Trophoblast cell (in vitro differentiated cells and primary cell): ENCODE data around the gene ITPKB.

Experiments used
- DNase-seq, 2 donors: peaks; one replicate each; pipeline ENCODE4 v3.0.0-alpha.2; 2016
- H2AFZ ChIP-seq: 2 replicates; pipeline ENCODE4 v1.6.1; 2013; ENCODE audit warnings: low read length, moderate library complexity, mild to moderate bottlenecking; ENCODE audit not compliant: insufficient read depth, poor library complexity
- H2AK5ac ChIP-seq: 2 replicates; pipeline ENCODE4 v1.6.1; 2013; ENCODE audit warnings: mild to moderate bottlenecking, low read length
- H2BK120ac ChIP-seq: 2 replicates; pipeline ENCODE4 v1.6.1; 2013; ENCODE audit warnings: low read length, mild to moderate bottlenecking, moderate library complexity; ENCODE audit not compliant: insufficient read depth, poor library complexity
- H2BK12ac ChIP-seq: 2 replicates; pipeline ENCODE4 v1.6.1; 2013; ENCODE audit warnings: mild to moderate bottlenecking, low read length, moderate library complexity
- H2BK5ac ChIP-seq: 2 replicates; pipeline ENCODE4 v1.6.1; 2013; ENCODE audit warnings: low read length, low read depth, moderate library complexity, mild to moderate bottlenecking; ENCODE audit not compliant: poor library complexity
- H3K14ac ChIP-seq: 2 replicates; pipeline ENCODE4 v1.6.1; 2013; ENCODE audit warnings: mild to moderate bottlenecking, low read length
- H3K18ac ChIP-seq: 2 replicates; pipeline ENCODE4 v1.6.1; 2013; ENCODE audit warnings: mild to moderate bottlenecking, low read length
- H3K23ac ChIP-seq: 2 replicates; pipeline ENCODE4 v1.6.1; 2013; ENCODE audit warnings: low read length
- H3K27ac ChIP-seq: 2 replicates; pipeline ENCODE4 v1.5.1; 2013; ENCODE audit warnings: low read depth, mild to moderate bottlenecking, inconsistent platforms, low read length, moderate library complexity
- H3K27me3 ChIP-seq: 2 replicates; pipeline ENCODE4 v1.6.1; 2013; ENCODE audit warnings: inconsistent platforms, mild to moderate bottlenecking, low read length, moderate library complexity; ENCODE audit not compliant: insufficient read depth
- H3K36me3 ChIP-seq, 2 experiments: 1 replicate in 1 of 2; 2 replicates in 1 of 2; pipeline ENCODE4 v1.6.1; 2013; ENCODE audit warnings: low read length in 2 of 2, mild to moderate bottlenecking in 2 of 2, moderate library complexity in 1 of 2; ENCODE audit not compliant: insufficient read depth in 2 of 2, control insufficient read depth in 1 of 2
- H3K4ac ChIP-seq: 2 replicates; pipeline ENCODE4 v1.6.1; 2013; ENCODE audit warnings: low read depth, mild to moderate bottlenecking, low read length, moderate library complexity
- H3K4me1 ChIP-seq, 2 experiments: 1 replicate in 1 of 2; 2 replicates in 1 of 2; pipeline ENCODE4 v1.6.1; 2013; ENCODE audit warnings: low read length in 2 of 2, mild to moderate bottlenecking in 2 of 2, moderate library complexity in 1 of 2; ENCODE audit not compliant: insufficient read depth in 2 of 2, control insufficient read depth in 1 of 2
- H3K4me2 ChIP-seq: 2 replicates; pipeline ENCODE4 v1.6.1; 2013; ENCODE audit warnings: inconsistent platforms, mild to moderate bottlenecking, low read length, moderate library complexity
- H3K4me3 ChIP-seq: 2 replicates; pipeline ENCODE4 v1.5.1; 2013; ENCODE audit warnings: mild to moderate bottlenecking, low read depth, low read length, inconsistent platforms
- H3K79me1 ChIP-seq: one replicate; pipeline ENCODE4 v1.6.1; 2013; ENCODE audit warnings: low read length
- H3K79me2 ChIP-seq: 2 replicates; pipeline ENCODE4 v1.6.1; 2013; ENCODE audit warnings: low read length, mild to moderate bottlenecking; ENCODE audit not compliant: control insufficient read depth, insufficient read depth, poor library complexity
- H3K9ac ChIP-seq: 2 replicates; pipeline ENCODE4 v1.6.1; 2013; ENCODE audit warnings: mild to moderate bottlenecking, low read length
- H3K9me3 ChIP-seq: 2 replicates; pipeline ENCODE4 v1.6.1; 2013; ENCODE audit warnings: low read depth, mild to moderate bottlenecking, control low read depth, inconsistent platforms, low read length; ENCODE audit not compliant: insufficient read depth
- H4K12ac ChIP-seq: 2 replicates; pipeline ENCODE4 v1.6.1; 2013; ENCODE audit warnings: low read depth, mild to moderate bottlenecking, low read length, moderate library complexity
- H4K8ac ChIP-seq: 2 replicates; pipeline ENCODE4 v1.6.1; 2013; ENCODE audit warnings: low read depth, mild to moderate bottlenecking, low read length, moderate library complexity
- H4K91ac ChIP-seq: one replicate; pipeline ENCODE4 v1.6.1; 2013; ENCODE audit warnings: low read depth, mild to moderate bottlenecking, low read length, moderate library complexity
- WGBS: extraction: QIAGEN DNeasy Blood & Tissue Kit; methylation state at CpG from one replicate; pipeline ENCODE4 v1.1.7; 2013; ENCODE audit warnings: missing lambda C conversion rate; ENCODE audit not compliant: insufficient read length, insufficient coverage; ENCODE audit errors: extremely low coverage; 5-methylcytosine and 5-hydroxymethylcytosine counted together

ITPKB gene

DNA sequence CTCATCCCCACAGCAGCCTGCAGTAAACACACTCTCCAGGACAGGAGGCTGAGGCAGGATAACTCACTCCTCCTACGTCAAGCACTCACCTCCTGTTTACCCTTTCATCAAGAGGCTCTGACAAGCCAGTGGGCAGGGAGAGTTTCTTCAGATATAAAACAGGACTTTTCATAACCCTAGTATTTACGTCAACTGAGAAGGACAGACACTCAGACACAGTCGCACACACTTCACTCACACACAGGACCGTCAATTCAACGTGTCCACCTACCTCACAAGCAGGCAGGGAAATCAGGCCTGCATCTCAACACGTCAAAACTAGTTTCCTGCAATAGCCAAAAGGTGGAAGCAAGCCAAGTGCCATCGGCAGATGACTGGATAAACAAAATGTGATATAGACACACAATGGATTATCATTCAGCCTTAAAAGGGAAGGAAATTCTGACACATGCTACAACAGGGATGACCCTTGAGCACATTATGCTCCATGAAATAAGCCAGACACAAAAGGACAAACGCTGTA lies 48.6 kb downstream of the ITPKB start:
- Histone ChIP-seq H2BK120ac (no peak overlapping the region), H2BK5ac (no peak overlapping the region), H3K9me3 (no peaks in the 10 kb centered on the region), H3K18ac (no peak overlapping the region), H4K12ac (no peak overlapping the region), H4K91ac (no peak overlapping the region), H2BK12ac (no peak overlapping the region), H2AK5ac (no peak overlapping the region), H3K14ac (no peak overlapping the region), H3K4me3 (no peak overlapping the region), H3K4me2 (no peak overlapping the region), H3K79me1 (no peaks in the 10 kb centered on the region), H3K79me2 (no peaks in the 10 kb centered on the region), H3K27me3 (no peaks in the 10 kb centered on the region), H3K36me3 (no peaks in the 10 kb centered on the region), H4K8ac (no peak overlapping the region), H3K27ac (no peak overlapping the region), H2AFZ (no peak overlapping the region), H3K4me1 (no peaks in the 10 kb centered on the region), H3K23ac (no peak overlapping the region), H3K9ac (no peak overlapping the region), H3K4ac (no peak overlapping the region)
- WGBS: no CpG with 5 or more reads among the region's 8 CpGs
- DNase-seq: no peak

DNA sequence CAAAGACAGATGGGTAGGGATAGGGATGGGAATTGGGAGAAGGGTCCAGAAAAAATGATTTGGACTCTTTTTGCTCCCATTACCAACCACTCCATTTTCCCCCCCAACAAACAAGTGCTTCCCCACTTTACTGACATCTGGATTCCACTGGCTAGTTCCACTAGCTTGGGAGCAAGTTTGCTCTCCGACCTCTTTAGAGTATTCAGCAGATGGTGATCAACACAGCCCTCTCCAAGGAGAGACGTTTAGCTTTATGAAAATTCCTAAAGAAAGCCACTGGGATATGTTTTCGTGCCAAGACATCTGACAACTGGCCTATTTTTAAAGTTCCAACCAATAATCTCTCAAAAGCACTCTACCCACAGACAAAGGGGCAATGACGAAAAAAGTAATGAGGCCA lies 50.3 kb downstream of the ITPKB start:
- no peak overlapping the region for H4K12ac ChIP-seq
- no peak overlapping the region for H4K8ac ChIP-seq
- no peaks in the 10 kb centered on the region for H3K27me3 ChIP-seq
- no peak overlapping the region for H3K4ac ChIP-seq
- H3K4me2 ChIP-seq: no peak overlapping the region
- H3K36me3 ChIP-seq: no peaks in the 10 kb centered on the region
- no peaks in the 10 kb centered on the region for H3K9me3 ChIP-seq
- H2AFZ ChIP-seq: no peak overlapping the region
- H2AK5ac ChIP-seq: no peak overlapping the region
- H3K79me2 ChIP-seq: no peaks in the 10 kb centered on the region
- no CpG with 5 or more reads among the region's 4 CpGs for WGBS
- no peak for DNase-seq
- no peak overlapping the region for H3K14ac ChIP-seq
- H3K9ac ChIP-seq: no peak overlapping the region
- no peak overlapping the region for H3K18ac ChIP-seq
- no peak overlapping the region for H3K4me3 ChIP-seq
- no peak overlapping the region for H3K27ac ChIP-seq
- H3K79me1 ChIP-seq: no peaks in the 10 kb centered on the region
- H3K4me1 ChIP-seq: no peaks in the 10 kb centered on the region
- H2BK5ac ChIP-seq: no peak overlapping the region
- no peak overlapping the region for H2BK12ac ChIP-seq
- no peak overlapping the region for H3K23ac ChIP-seq
- H4K91ac ChIP-seq: no peak overlapping the region
- no peak overlapping the region for H2BK120ac ChIP-seq

DNA sequence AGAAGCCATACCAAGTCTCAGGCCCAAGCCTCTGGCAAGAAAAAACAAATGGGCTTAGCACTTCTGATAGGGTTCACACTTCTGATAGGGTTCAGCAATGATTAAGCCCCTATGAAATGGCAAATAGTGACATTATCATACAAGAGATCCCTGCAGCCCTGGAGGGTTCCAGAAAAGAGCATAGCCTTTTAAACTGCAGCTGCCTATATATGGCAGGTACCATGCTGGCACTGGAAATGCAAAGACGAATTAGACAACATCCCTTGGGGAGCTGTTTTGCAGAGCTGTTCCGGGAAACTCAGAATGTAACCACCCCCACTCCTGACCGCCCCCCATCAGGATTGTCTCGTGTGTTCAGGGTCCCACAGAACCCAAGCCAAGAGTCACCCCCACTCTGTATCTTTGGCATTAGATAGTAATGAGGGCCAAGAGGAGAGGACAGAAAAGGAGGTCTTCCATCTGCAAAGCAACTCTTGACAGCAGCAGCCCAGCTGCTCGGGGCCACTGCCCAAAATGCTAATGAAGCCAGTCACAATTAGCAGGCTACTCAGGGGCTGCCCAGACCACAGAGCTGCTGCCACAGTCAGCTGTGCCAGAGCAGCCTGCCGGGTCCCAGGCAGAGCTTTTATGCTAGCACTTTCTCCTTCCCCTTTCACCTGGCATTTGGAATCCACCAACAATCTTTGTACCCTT lies 50.9 kb downstream of the ITPKB start:
- Histone ChIP-seq H2AK5ac (no peak overlapping the region), H3K79me1 (no peaks in the 10 kb centered on the region), H3K36me3 (no peaks in the 10 kb centered on the region), H3K18ac (no peak overlapping the region), H2BK120ac (no peak overlapping the region), H3K4me2 (no peak overlapping the region), H3K23ac (no peak overlapping the region), H2BK5ac (no peak overlapping the region), H3K79me2 (no peaks in the 10 kb centered on the region), H4K91ac (no peak overlapping the region), H4K8ac (no peak overlapping the region), H2BK12ac (no peak overlapping the region), H3K27ac (no peak overlapping the region), H4K12ac (no peak overlapping the region), H3K4ac (no peak overlapping the region), H3K4me3 (no peak overlapping the region), H2AFZ (no peak overlapping the region), H3K14ac (no peak overlapping the region), H3K9me3 (no peaks in the 10 kb centered on the region), H3K9ac (no peak overlapping the region), H3K4me1 (no peaks in the 10 kb centered on the region), H3K27me3 (no peaks in the 10 kb centered on the region)
- DNase-seq: no peak
- WGBS: no CpG with 5 or more reads among the region's 6 CpGs

DNA sequence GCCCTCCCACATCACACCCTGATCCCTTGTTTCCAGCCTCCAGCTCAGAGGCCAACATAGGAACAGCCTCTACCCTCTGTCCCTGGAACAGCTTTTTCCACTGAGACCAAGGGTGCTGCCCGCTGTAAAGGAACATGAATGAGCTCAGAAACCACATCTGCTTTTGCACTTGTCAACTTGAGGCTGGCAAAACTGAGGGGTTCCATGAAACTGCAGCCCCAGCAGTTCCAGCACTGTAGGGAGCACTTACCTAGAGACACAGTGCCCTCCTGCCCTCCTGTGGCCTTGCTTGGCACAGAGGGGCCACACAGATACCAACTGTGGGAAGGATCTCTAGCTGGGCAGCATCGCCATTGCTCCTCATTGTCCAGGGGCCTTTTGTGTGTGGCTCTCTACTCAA lies 51.7 kb downstream of the ITPKB start:
- Histone ChIP-seq H2BK120ac (no peak overlapping the region), H3K4ac (no peak overlapping the region), H4K8ac (no peak overlapping the region), H3K79me1 (no peaks in the 10 kb centered on the region), H3K79me2 (no peaks in the 10 kb centered on the region), H2AFZ (no peak overlapping the region), H3K9ac (no peak overlapping the region), H3K4me1 (no peaks in the 10 kb centered on the region), H2AK5ac (no peak overlapping the region), H3K4me2 (no peak overlapping the region), H4K91ac (no peak overlapping the region), H3K9me3 (peaks cover 2% of the 10 kb centered on the region), H3K27ac (no peak overlapping the region), H3K4me3 (no peak overlapping the region), H2BK5ac (no peak overlapping the region), H3K36me3 (no peaks in the 10 kb centered on the region), H3K18ac (no peak overlapping the region), H3K27me3 (no peaks in the 10 kb centered on the region), H3K23ac (no peak overlapping the region), H2BK12ac (no peak overlapping the region), H4K12ac (no peak overlapping the region), H3K14ac (no peak overlapping the region)
- no peak for DNase-seq
- WGBS: no CpG with 5 or more reads among the region's 2 CpGs
